DOHH2 (cell line): Measurements from ENCODE around the gene COLEC12.

Experiments used
- CTCF ChIP-seq: fragments of 200-600 bp; sonication (generic); IDR thresholded peaks from one replicate; pipeline ENCODE4 v1.5.1; 2014; ENCODE audit warnings: antibody characterized with exemption, mild to moderate bottlenecking, low read depth, low read length; ENCODE audit not compliant: poor library complexity, severe bottlenecking
- EZH2phosphoT487 ChIP-seq: fragments of 200-600 bp; sonication (generic); IDR thresholded peaks from 2 replicates; pipeline ENCODE4 v1.6.1; 2017; ENCODE audit warnings: borderline replicate concordance, mild to moderate bottlenecking, antibody characterized with exemption, low read length, moderate library complexity, mixed read lengths

GRCh38 chr18:490024-490366 is 10.5 kb downstream of the COLEC12 start:
- TF ChIP-seq CTCF: no peak
- TF ChIP-seq EZH2phosphoT487: no peak
